Ovary (tissue), 3 donors: ENCODE results near the gene SDCCAG8.

Experiments
- CTCF ChIP-seq, 3 donors: fragments of 450-650 bp in 2 of 3; fragments of 200-600 bp in 1 of 3; IDR thresholded peaks; one replicate each; pipeline versions ENCODE4 v1.5.1 to v1.8.0; 2016 to 2022; ENCODE audit warnings: antibody characterized with exemption in 3 of 3, mild to moderate bottlenecking in 1 of 3
- POLR2A ChIP-seq: fragments of 450-650 bp; IDR thresholded peaks from one replicate; pipeline ENCODE4 v1.6.1; 2017; ENCODE audit warnings: antibody characterized with exemption, mild to moderate bottlenecking, moderate library complexity
- donor health status: DM: no; HTN: no; CAD: no.

- no peak for TF ChIP-seq POLR2A
- TF ChIP-seq CTCF (IDR thresholded peaks at IDR 0.05) = no peak
These were observed 269.2 kb downstream of the SDCCAG8 start for GRCh38 chr1:243525085-243525487.
